ENCODE data around the gene RAPGEF4. TPM values are rescaled to one million over a fixed set of nuclear protein-coding genes. Genes with fewer than 3 reads are reported as not detected.

RAPGEF4 gene
- total and polyA plus RNA-seq, 9 of the 15 experiments (the other 6 are each of a cell fraction or from before 2014, with no cell fraction given): 0.04 to 0.33 (median 0.13) TPM; not detected in 6

GRCh38 chr2:173010233-173010632, 274.6 kb downstream of the RAPGEF4 start (continued):
- no peak for TF ChIP-seq NR1H2 (CRISPR knock-in tag; IDR thresholded peaks at IDR 0.05)
- TF ChIP-seq, protein P1, sequence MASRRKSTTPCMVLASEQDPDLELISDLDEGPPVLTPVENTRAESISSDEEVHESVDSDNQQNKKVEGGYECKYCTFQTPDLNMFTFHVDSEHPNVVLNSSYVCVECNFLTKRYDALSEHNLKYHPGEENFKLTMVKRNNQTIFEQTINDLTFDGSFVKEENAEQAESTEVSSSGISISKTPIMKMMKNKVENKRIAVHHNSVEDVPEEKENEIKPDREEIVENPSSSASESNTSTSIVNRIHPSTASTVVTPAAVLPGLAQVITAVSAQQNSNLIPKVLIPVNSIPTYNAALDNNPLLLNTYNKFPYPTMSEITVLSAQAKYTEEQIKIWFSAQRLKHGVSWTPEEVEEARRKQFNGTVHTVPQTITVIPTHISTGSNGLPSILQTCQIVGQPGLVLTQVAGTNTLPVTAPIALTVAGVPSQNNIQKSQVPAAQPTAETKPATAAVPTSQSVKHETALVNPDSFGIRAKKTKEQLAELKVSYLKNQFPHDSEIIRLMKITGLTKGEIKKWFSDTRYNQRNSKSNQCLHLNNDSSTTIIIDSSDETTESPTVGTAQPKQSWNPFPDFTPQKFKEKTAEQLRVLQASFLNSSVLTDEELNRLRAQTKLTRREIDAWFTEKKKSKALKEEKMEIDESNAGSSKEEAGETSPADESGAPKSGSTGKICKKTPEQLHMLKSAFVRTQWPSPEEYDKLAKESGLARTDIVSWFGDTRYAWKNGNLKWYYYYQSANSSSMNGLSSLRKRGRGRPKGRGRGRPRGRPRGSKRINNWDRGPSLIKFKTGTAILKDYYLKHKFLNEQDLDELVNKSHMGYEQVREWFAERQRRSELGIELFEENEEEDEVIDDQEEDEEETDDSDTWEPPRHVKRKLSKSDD (conservative IDR thresholded peaks at IDR 0.05; ENCODE audit: low read length): no peak

DNA sequence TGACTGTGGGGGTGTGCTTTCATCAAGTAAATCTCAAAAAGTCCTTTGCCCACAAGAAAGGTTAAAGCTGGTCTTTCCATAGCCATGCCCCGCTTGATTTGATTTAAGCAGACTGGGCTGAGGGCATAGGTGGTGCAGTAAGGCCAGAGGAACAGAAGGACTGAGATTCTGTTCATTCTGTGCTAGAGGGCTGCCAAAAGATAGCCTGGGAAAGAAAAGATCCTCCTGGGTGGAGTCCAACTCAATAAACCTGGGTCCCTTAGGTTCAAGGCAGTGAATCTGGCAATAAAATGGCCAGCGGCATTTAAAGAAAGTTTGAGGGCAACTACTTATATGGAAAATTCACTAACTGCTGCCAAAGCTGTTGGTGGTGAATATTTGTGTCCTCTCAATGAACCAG, 280.8 kb downstream of the RAPGEF4 start:
- H3K9me3 ChIP-seq (replicated peaks; ENCODE audit: control insufficient read depth, insufficient read depth, low read depth, low read length): no peaks in the 10 kb centered on the region
- H3K27me3 ChIP-seq (ENCODE audit: control insufficient read depth in 2 of 2, insufficient read depth in 2 of 2, low read length in 2 of 2): peaks cover 49 to 52% of the 10 kb centered on the region in 2 experiments
- no peak overlapping the region for H2AFZ ChIP-seq (ENCODE audit: low read depth, low read length)
- intact Hi-C loops (cut with micrococcal nuclease): no loop called here
- FAIRE-seq: no peak
- H3K79me2 ChIP-seq (ENCODE audit: control insufficient read depth, insufficient read depth, low read length): no peaks in the 10 kb centered on the region
- no peak overlapping the region for H3K4me3 ChIP-seq
- H4K20me1 ChIP-seq (replicated peaks; ENCODE audit: control insufficient read depth, insufficient read depth, low read length): no peaks in the 10 kb centered on the region
- CTCF ChIA-PET (ENCODE audit: low intra/inter-chr PET ratio): no interaction called here
- H3K36me3 ChIP-seq (ENCODE audit: control insufficient read depth, insufficient read depth, low read length): no peaks in the 10 kb centered on the region
- POLR2A ChIA-PET: interaction anchor here (0.6 to 0.9 kb wide), 2 partner anchors 10 to 354 kb away, joined by 3 read pairs; no protein-coding TSS in a partner anchor
- H3K9me1 ChIP-seq (ENCODE audit: control insufficient read depth, insufficient read depth, low read length): no peaks in the 10 kb centered on the region
- TF ChIP-seq ZFPM2 (CRISPR knock-in tag; IDR thresholded peaks at IDR 0.05) (no peak), CHD4 (IDR thresholded peaks at IDR 0.05; ENCODE audit: insufficient read depth, insufficient replicate concordance, low read depth, low read length, poor library complexity, severe bottlenecking) (no peak), GABPB2 (CRISPR knock-in tag; conservative IDR thresholded peaks at IDR 0.05) (no peak), TRIM28 (IDR thresholded peaks at IDR 0.05) (no peak)
- no peak overlapping the region for H3K4me2 ChIP-seq (ENCODE audit: insufficient read depth, low read length)
- DNase-seq (ENCODE audit: extremely low read depth in 1 of 4, low spot score in 3 of 4): no peak
- H3K27ac ChIP-seq (ENCODE audit: extremely low read depth, low read depth, low read length): no peak overlapping the region
- no peak overlapping the region for H3K9ac ChIP-seq (ENCODE audit: insufficient read depth in 1 of 2, low read depth in 2 of 2, low read length in 2 of 2)
- no peaks in the 10 kb centered on the region for H3K4me1 ChIP-seq (replicated peaks in 1 of 2; ENCODE audit: control insufficient read depth in 2 of 2, insufficient read depth in 2 of 2, low read length in 2 of 2)
- no peak for ATAC-seq
- no TSS peak for BruUV-seq (replicated peaks)
- 3% methylated on average over 2 of the region's 2 CpGs for WGBS (ENCODE audit: insufficient coverage, low coverage, missing lambda C conversion rate)
- in situ Hi-C loops (cut with MboI): no loop called here

Data from K562 (cell line).